Measurements from ENCODE around the gene LGMN. TPM values are rescaled to one million over a fixed set of nuclear protein-coding genes. Genes with fewer than 3 reads are reported as not detected.

The LGMN gene
- total and polyA plus RNA-seq, 4 donors: 56.2 to 192 (median 62.4) TPM

GRCh38 chr14:92792885-92793284, 44.5 kb upstream of the LGMN start:
- Histone ChIP-seq H3K9me3 (ENCODE audit: control insufficient read depth in 4 of 4, low read length in 3 of 4) (peaks cover 0 to 5% (median 1%) of the 10 kb centered on the region in 4 donors), H3K27ac (ENCODE audit: low read depth in 1 of 2, low read length in 2 of 2) (no peak overlapping the region), H3K4me1 (ENCODE audit: control insufficient read depth in 4 of 4, insufficient read depth in 4 of 4, low read length in 3 of 4) (peaks cover 0 to 30% (median 24%) of the 10 kb centered on the region in 4 donors), H3K27me3 (ENCODE audit: control insufficient read depth in 4 of 4, insufficient read depth in 4 of 4, low read length in 3 of 4) (no peaks in the 10 kb centered on the region), H3K4me3 (ENCODE audit: low read depth in 1 of 3, low read length in 3 of 3) (no peak overlapping the region), H3K36me3 (ENCODE audit: control insufficient read depth in 4 of 4, insufficient read depth in 3 of 4, low read depth in 1 of 4, low read length in 3 of 4) (peaks cover 0 to 7% (median 3%) of the 10 kb centered on the region in 4 donors), H3K9ac (ENCODE audit: low read depth in 1 of 2, low read length in 2 of 2) (no peak overlapping the region)
- no peak for DNase-seq (ENCODE audit: low spot score)
- 69% methylated on average over 4 of the region's 4 CpGs for whole genome bisulfite sequencing
- no peak for TF ChIP-seq ZBTB33 (IDR thresholded peaks at IDR 0.05)
- TF ChIP-seq JUND (IDR thresholded peaks at IDR 0.05): no peak
- TF ChIP-seq SP1 (IDR thresholded peaks at IDR 0.05): no peak
- no peak for TF ChIP-seq ATF3 (IDR thresholded peaks at IDR 0.05)
- TF ChIP-seq YY1 (IDR thresholded peaks at IDR 0.05): no peak
- no peak for TF ChIP-seq HNF4A (conservative IDR thresholded peaks at IDR 0.05)

- Histone ChIP-seq H3K4me3 (ENCODE audit: low read depth in 1 of 3, low read length in 3 of 3) (no peak overlapping the region), H3K36me3 (ENCODE audit: control insufficient read depth in 4 of 4, insufficient read depth in 3 of 4, low read depth in 1 of 4, low read length in 3 of 4) (no peaks in the 10 kb centered on the region), H3K9me3 (ENCODE audit: control insufficient read depth in 4 of 4, low read length in 3 of 4) (peaks cover 0 to 5% (median 1%) of the 10 kb centered on the region in 4 donors), H3K27me3 (ENCODE audit: control insufficient read depth in 4 of 4, insufficient read depth in 4 of 4, low read length in 3 of 4) (no peaks in the 10 kb centered on the region), H3K9ac (ENCODE audit: low read depth in 1 of 2, low read length in 2 of 2) (no peak overlapping the region), H3K4me1 (ENCODE audit: control insufficient read depth in 4 of 4, insufficient read depth in 4 of 4, low read length in 3 of 4) (peaks cover 0 to 6% (median 2%) of the 10 kb centered on the region in 4 donors), H3K27ac (ENCODE audit: low read depth in 1 of 2, low read length in 2 of 2) (no peak overlapping the region)
- DNase-seq (ENCODE audit: low spot score): no peak
- no peak for TF ChIP-seq RAD21 (IDR thresholded peaks at IDR 0.05)
- TF ChIP-seq FOXA2 (IDR thresholded peaks at IDR 0.05): no peak
- TF ChIP-seq RXRA (IDR thresholded peaks at IDR 0.05): no peak
- no peak for TF ChIP-seq FOXA1 (IDR thresholded peaks at IDR 0.05)
- TF ChIP-seq NR2F2 (IDR thresholded peaks at IDR 0.05): no peak
- no peak for TF ChIP-seq SP1 (IDR thresholded peaks at IDR 0.05)
- no peak for TF ChIP-seq ATF3 (IDR thresholded peaks at IDR 0.05)
Measured at GRCh38 chr14:92789457-92790089, 41.1 kb upstream of the LGMN start.

- H3K36me3 ChIP-seq (ENCODE audit: control insufficient read depth in 4 of 4, insufficient read depth in 3 of 4, low read depth in 1 of 4, low read length in 3 of 4): no peaks in the 10 kb centered on the region
- H3K27ac ChIP-seq (ENCODE audit: low read depth in 1 of 2, low read length in 2 of 2): no peak overlapping the region
- peaks cover 0 to 5% (median 1%) of the 10 kb centered on the region in 4 donors for H3K9me3 ChIP-seq (ENCODE audit: control insufficient read depth in 4 of 4, low read length in 3 of 4)
- no peak for DNase-seq (ENCODE audit: low spot score)
- H3K9ac ChIP-seq (ENCODE audit: low read depth in 1 of 2, low read length in 2 of 2): no peak overlapping the region
- H3K4me1 ChIP-seq (ENCODE audit: control insufficient read depth in 4 of 4, insufficient read depth in 4 of 4, low read length in 3 of 4): no peaks in the 10 kb centered on the region
- TF ChIP-seq RXRA (IDR thresholded peaks at IDR 0.05): no peak
- no peak for TF ChIP-seq HNF4A (conservative IDR thresholded peaks at IDR 0.05)
- TF ChIP-seq YY1 (IDR thresholded peaks at IDR 0.05): no peak
- no peak for TF ChIP-seq FOXA1 (IDR thresholded peaks at IDR 0.05)
- TF ChIP-seq ATF3 (IDR thresholded peaks at IDR 0.05): no peak
- TF ChIP-seq NR2F2 (IDR thresholded peaks at IDR 0.05): no peak
- no peak for TF ChIP-seq GABPA (IDR thresholded peaks at IDR 0.05 in 1 of 2, conservative IDR thresholded peaks at IDR 0.05 in 1 of 2)
- TF ChIP-seq EGR1 (IDR thresholded peaks at IDR 0.05; ENCODE audit: low read depth in 2 of 2): no peak
- TF ChIP-seq RAD21 (IDR thresholded peaks at IDR 0.05): no peak
- TF ChIP-seq CTCF (IDR thresholded peaks at IDR 0.05; ENCODE audit: low read depth, low read length, missing input control): no peak
- no peak for TF ChIP-seq REST (IDR thresholded peaks at IDR 0.05)
- no peak for TF ChIP-seq MAX (IDR thresholded peaks at IDR 0.05)
- TF ChIP-seq TAF1 (conservative IDR thresholded peaks at IDR 0.05): no peak
- TF ChIP-seq HNF4G (IDR thresholded peaks at IDR 0.05): no peak
- TF ChIP-seq SP1 (IDR thresholded peaks at IDR 0.05): no peak
- H3K4me3 ChIP-seq (ENCODE audit: low read depth in 1 of 3, low read length in 3 of 3): no peak overlapping the region
- no peaks in the 10 kb centered on the region for H3K27me3 ChIP-seq (ENCODE audit: control insufficient read depth in 4 of 4, insufficient read depth in 4 of 4, low read length in 3 of 4)
- WGBS: 97% methylated on average over 2 of the region's 2 CpGs
Measured at GRCh38 chr14:92787554-92787953, 39.1 kb upstream of the LGMN start.
